Tibial artery (tissue), 4 donors: ENCODE data around the gene SH2B2.
"Not testable (repeated sequence)": the region's sequence is repeated elsewhere in the genome, so short reads cannot be mapped to it uniquely, and the experiment has no call there.

Source experiments
- DNase-seq, 2 donors: peaks; one replicate each; pipeline ENCODE4 v3.0.0-alpha.2; 2019
- H3K27ac ChIP-seq, 2 donors: fragments of 200-600 bp; sonication (generic) in 1 of 2; 1 replicate in 1 of 2; 2 replicates in 1 of 2; pipeline ENCODE4 v1.5.1; 2018 to 2019; ENCODE audit warnings: mild to moderate bottlenecking in 1 of 2
- H3K27me3 ChIP-seq, 2 donors: fragments of 200-600 bp; sonication (generic) in 1 of 2; one replicate each; pipeline versions ENCODE4 v1.5.1 to v1.6.0; 2016 to 2019
- H3K36me3 ChIP-seq, 3 donors: fragments of 200-600 bp; sonication (generic) in 2 of 3; one replicate each; pipeline ENCODE4 v1.5.1; 2016 to 2019; ENCODE audit warnings: mild to moderate bottlenecking in 2 of 3
- H3K4me1 ChIP-seq, 4 donors: fragments of 200-600 bp; sonication (generic) in 2 of 4; 1 replicate in 3 of 4; 2 replicates in 1 of 4; pipeline ENCODE4 v1.5.1; 2016 to 2019
- H3K4me3 ChIP-seq, 2 donors: fragments of 200-600 bp; sonication (generic) in 1 of 2; 1 replicate in 1 of 2; 2 replicates in 1 of 2; pipeline ENCODE4 v1.5.1; 2018 to 2019; ENCODE audit warnings: mild to moderate bottlenecking in 2 of 2
- H3K9me3 ChIP-seq, 3 donors: fragments of 200-600 bp; sonication (generic) in 1 of 3; one replicate each; pipeline ENCODE4 v1.5.1; 2016 to 2019
- intact Hi-C: fragments of 100-400 bp; cut with DNase I; formaldehyde crosslinking; loops from one replicate; pipeline ENCODE4 v1.15.0; 2023; ENCODE audit warnings: low total_unique reads
- TF ChIP-seq, protein P1 (sequence below), 2 experiments: fragments of 200-600 bp in 1 of 2; fragments of 450-650 bp in 1 of 2; IDR thresholded peaks; one replicate each; pipeline ENCODE4 v1.5.1; 2017 to 2019; ENCODE audit warnings: antibody characterized with exemption in 2 of 2, mild to moderate bottlenecking in 1 of 2, moderate library complexity in 1 of 2

Gene SH2B2

GRCh38 chr7:102363549-102364393, 77.1 kb downstream of the SH2B2 start:
- TF ChIP-seq, protein P1, sequence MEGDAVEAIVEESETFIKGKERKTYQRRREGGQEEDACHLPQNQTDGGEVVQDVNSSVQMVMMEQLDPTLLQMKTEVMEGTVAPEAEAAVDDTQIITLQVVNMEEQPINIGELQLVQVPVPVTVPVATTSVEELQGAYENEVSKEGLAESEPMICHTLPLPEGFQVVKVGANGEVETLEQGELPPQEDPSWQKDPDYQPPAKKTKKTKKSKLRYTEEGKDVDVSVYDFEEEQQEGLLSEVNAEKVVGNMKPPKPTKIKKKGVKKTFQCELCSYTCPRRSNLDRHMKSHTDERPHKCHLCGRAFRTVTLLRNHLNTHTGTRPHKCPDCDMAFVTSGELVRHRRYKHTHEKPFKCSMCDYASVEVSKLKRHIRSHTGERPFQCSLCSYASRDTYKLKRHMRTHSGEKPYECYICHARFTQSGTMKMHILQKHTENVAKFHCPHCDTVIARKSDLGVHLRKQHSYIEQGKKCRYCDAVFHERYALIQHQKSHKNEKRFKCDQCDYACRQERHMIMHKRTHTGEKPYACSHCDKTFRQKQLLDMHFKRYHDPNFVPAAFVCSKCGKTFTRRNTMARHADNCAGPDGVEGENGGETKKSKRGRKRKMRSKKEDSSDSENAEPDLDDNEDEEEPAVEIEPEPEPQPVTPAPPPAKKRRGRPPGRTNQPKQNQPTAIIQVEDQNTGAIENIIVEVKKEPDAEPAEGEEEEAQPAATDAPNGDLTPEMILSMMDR (IDR thresholded peaks at IDR 0.05): peak; percentile 13 to 24
- H3K9me3 ChIP-seq, H3K36me3 ChIP-seq, intact Hi-C loops, H3K27me3 ChIP-seq: not testable (repeated sequence)
- Histone ChIP-seq H3K4me1 (peaks cover 0 to 12% (median 3%) of the 10 kb centered on the region in 4 donors), H3K4me3 (peak overlapping the region; percentile 93 to 100), H3K27ac (peak overlapping the region; percentile 95 to 100)
- peak; percentile 97 to 98 for DNase-seq

DNA sequence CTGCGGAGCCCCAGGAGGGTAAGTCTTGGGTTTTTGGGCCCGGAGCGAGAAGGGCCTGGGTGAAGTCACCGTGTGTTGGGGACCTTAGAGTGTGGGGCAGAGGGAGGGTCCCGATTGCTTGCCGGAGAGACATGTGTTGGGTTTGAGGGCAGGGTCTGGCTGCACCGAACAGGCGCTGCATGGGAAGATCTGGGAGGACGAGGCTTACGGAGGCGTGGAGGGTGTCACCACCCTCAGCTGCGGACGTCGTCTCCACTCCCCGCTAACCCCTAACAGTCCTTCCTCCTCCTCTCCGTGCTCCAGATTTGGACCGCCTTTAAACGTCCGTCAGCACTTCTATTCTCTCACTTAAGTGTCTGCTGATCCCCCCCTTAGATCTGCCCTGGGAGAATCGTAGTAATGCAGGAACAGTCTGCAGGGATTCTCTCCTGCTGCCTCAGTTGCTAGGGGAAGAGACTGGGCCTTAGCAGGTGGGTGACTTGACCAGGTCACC, 77.8 kb downstream of the SH2B2 start:
- intact Hi-C loops, H3K9me3 ChIP-seq, H3K27me3 ChIP-seq, H3K36me3 ChIP-seq, DNase-seq: not testable (repeated sequence)
- Histone ChIP-seq H3K27ac (peak overlapping the region; percentile 95 to 100), H3K4me3 (peak overlapping the region; percentile 93 to 100), H3K4me1 (peaks cover 0 to 12% (median 3%) of the 10 kb centered on the region in 4 donors)

GRCh38 chr7:102365390-102365789, 78.7 kb downstream of the SH2B2 start:
- H3K4me3 ChIP-seq, intact Hi-C loops, H3K36me3 ChIP-seq, DNase-seq, H3K27me3 ChIP-seq, H3K27ac ChIP-seq, H3K9me3 ChIP-seq: not testable (repeated sequence)
- H3K4me1 ChIP-seq: peaks cover 0 to 12% (median 3%) of the 10 kb centered on the region in 4 donors

- DNase-seq, H3K4me1 ChIP-seq, H3K9me3 ChIP-seq, H3K27me3 ChIP-seq, H3K27ac ChIP-seq, H3K36me3 ChIP-seq, intact Hi-C loops, H3K4me3 ChIP-seq: not testable (repeated sequence)
Measured at GRCh38 chr7:102370038-102370437, 83.4 kb downstream of the SH2B2 start.
